ENCODE data around the gene ELP4. TPM values are rescaled to one million over a fixed set of nuclear protein-coding genes. Genes with fewer than 3 reads are reported as not detected.

The ELP4 gene
- total RNA-seq, 2 donors from 2014 or later = 14.0 to 15.6 TPM

DNA sequence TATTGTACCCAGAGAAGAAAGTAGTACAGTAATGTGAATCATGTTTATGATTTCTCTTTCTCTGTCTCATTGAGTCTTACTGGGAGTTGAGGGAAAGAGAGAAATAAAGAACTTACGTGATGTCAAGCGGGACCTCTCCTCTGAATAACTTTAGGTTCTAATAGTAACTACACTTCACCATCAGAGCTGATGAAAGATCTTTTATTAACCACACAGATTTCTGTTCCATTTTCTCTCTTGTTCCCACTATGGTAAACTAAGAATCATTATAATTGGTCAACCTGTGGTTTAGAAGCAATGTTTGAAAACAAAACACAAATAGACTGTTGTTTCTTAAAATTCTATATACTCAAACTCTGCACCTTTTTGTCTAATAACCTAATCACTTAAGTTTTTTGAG is 142.3 kb downstream of the ELP4 start:
- no peak for DNase-seq (ENCODE audit: low spot score)
- TF ChIP-seq, protein P1, sequence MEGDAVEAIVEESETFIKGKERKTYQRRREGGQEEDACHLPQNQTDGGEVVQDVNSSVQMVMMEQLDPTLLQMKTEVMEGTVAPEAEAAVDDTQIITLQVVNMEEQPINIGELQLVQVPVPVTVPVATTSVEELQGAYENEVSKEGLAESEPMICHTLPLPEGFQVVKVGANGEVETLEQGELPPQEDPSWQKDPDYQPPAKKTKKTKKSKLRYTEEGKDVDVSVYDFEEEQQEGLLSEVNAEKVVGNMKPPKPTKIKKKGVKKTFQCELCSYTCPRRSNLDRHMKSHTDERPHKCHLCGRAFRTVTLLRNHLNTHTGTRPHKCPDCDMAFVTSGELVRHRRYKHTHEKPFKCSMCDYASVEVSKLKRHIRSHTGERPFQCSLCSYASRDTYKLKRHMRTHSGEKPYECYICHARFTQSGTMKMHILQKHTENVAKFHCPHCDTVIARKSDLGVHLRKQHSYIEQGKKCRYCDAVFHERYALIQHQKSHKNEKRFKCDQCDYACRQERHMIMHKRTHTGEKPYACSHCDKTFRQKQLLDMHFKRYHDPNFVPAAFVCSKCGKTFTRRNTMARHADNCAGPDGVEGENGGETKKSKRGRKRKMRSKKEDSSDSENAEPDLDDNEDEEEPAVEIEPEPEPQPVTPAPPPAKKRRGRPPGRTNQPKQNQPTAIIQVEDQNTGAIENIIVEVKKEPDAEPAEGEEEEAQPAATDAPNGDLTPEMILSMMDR (IDR thresholded peaks at IDR 0.05) = no peak
- no peaks in the 10 kb centered on the region for H3K9me3 ChIP-seq
- H3K27ac ChIP-seq = no peak overlapping the region
- H3K36me3 ChIP-seq = no peaks in the 10 kb centered on the region
- H3K4me3 ChIP-seq = no peak overlapping the region
- H3K4me1 ChIP-seq = no peaks in the 10 kb centered on the region
- H3K27me3 ChIP-seq = no peaks in the 10 kb centered on the region

DNA sequence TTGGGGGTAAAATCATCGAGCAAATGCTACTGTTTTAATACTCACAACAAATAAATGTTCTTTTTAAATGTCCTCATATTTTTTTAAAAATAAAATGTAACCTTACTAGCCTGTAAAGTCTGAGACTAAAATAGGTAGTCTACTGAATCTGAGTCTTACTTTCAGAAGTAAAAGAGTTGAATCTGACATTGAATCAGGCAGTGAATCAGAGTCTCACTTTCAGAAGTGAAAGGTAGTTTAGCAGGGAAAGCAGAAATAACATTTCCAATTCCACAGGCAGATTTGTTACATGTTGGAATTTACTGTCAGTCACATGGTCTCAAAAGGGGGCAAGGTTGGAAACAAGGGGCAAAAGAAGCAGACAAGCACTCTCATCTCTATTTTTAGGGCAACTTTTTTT is 143.0 kb downstream of the ELP4 start:
- Histone ChIP-seq H3K9me3 (no peaks in the 10 kb centered on the region), H3K27ac (no peak overlapping the region), H3K36me3 (no peaks in the 10 kb centered on the region), H3K4me1 (no peaks in the 10 kb centered on the region), H3K27me3 (no peaks in the 10 kb centered on the region), H3K4me3 (no peak overlapping the region)
- TF ChIP-seq, protein P1 (IDR thresholded peaks at IDR 0.05) = no peak
- no peak for DNase-seq (ENCODE audit: low spot score)

DNA sequence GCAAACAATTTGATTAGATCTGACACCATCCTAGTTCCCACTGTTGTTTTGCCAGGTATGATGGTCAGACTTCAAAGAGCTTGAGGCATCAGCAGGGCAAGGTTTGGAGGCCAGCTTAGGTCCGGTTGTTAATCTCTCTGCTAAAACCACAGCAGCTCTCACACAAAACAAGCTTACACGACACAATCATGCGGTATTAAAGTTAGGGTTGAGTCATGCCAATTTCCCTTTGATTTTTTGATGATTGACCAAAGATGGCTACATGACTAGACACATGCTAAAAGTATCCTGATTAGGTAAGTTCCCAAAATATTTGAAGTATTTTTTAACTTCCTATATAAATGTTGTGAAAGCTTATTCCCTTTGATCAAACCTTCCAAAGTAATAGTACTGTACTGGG is 145.9 kb downstream of the ELP4 start:
- no peaks in the 10 kb centered on the region for H3K9me3 ChIP-seq
- H3K27ac ChIP-seq = no peak overlapping the region
- H3K27me3 ChIP-seq = no peaks in the 10 kb centered on the region
- DNase-seq (ENCODE audit: low spot score) = no peak
- no peaks in the 10 kb centered on the region for H3K4me1 ChIP-seq
- TF ChIP-seq, protein P1 (IDR thresholded peaks at IDR 0.05) = no peak
- H3K36me3 ChIP-seq = no peaks in the 10 kb centered on the region
- H3K4me3 ChIP-seq = no peak overlapping the region

DNA sequence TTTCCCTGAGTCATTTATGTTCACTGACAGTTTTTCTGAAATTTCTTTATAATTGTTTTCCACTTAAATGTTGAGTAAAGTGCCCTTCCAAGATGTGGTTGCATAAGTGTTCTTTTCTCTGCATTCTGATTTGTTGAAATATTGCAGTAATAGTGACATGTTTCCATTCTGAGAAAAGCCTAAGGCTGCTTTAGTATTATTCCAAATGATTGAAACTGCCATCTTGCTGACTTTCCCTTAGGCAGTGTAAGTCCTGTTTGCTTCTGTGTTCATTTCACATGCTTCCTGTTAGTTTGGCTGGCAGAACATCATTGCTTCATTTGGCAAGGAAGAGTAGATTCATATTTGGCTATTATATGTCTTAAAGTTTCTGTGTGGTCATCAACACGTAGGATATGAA is 146.5 kb downstream of the ELP4 start:
- DNase-seq (ENCODE audit: low spot score) = no peak
- Histone ChIP-seq H3K4me1 (no peaks in the 10 kb centered on the region), H3K9me3 (no peaks in the 10 kb centered on the region), H3K27ac (no peak overlapping the region), H3K27me3 (no peaks in the 10 kb centered on the region), H3K4me3 (no peak overlapping the region), H3K36me3 (no peaks in the 10 kb centered on the region)
- TF ChIP-seq, protein P1 (IDR thresholded peaks at IDR 0.05) = no peak

DNA sequence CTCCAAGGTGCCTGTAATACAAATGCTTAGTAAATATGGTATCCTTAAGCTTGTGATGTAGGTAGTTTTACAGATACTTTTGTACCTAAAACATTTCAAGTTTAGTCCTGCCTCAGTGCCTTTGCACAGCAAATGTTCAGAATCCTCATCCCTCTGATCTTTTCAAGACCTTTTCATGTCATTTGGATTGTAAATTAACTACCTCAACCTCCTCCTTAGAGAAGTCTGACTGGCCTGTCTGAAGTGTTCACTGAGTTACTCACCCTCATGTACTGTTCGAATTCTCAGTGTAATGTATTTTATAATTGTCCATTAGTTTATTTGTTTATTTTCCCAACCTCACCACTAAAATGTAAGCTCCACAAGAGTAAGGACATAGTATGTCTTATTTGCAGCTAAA is 147.5 kb downstream of the ELP4 start:
- Histone ChIP-seq H3K9me3 (no peaks in the 10 kb centered on the region), H3K27me3 (no peaks in the 10 kb centered on the region), H3K4me1 (no peaks in the 10 kb centered on the region), H3K36me3 (no peaks in the 10 kb centered on the region), H3K4me3 (no peak overlapping the region), H3K27ac (no peak overlapping the region)
- TF ChIP-seq, protein P1 (IDR thresholded peaks at IDR 0.05) = no peak
- no peak for DNase-seq (ENCODE audit: low spot score)

DNA sequence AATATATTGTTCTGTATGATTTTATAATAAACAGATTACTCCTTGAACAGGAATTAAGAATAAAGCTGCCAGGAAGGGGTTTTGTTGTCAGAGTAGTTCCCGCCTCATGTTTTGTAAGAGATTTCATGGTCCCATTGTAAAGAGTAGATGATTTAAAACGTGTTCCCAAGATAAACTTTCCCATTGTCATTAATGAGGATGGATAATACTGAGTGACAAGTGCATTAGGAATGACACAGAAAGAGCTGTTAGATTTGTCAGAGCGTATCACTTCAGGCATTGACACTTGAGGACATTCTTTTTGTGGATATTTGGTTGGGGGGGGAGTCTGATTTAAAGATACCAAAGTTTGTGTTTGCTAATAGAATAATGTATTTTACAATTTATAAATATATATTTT is 154.6 kb downstream of the ELP4 start:
- DNase-seq (ENCODE audit: low spot score) = no peak
- Histone ChIP-seq H3K4me1 (no peaks in the 10 kb centered on the region), H3K27me3 (no peaks in the 10 kb centered on the region), H3K4me3 (no peak overlapping the region), H3K9me3 (no peaks in the 10 kb centered on the region), H3K36me3 (no peaks in the 10 kb centered on the region), H3K27ac (no peak overlapping the region)
- TF ChIP-seq, protein P1 (IDR thresholded peaks at IDR 0.05) = no peak

Measured in right atrium auricular region (tissue), 2 donors.